BJ (cell line): ENCODE measurements around the gene GALNT12. TPM values are rescaled to one million over a fixed set of nuclear protein-coding genes. Genes with fewer than 3 reads are reported as not detected.

Source experiments
- CTCF ChIA-PET: fragments of 350-600 bp; formaldehyde crosslinking; extraction: SDS; loops from one replicate; lab custom pipeline; 2021; ENCODE audit warnings: antibody characterized with exemption, inconsistent platforms; lab: Yijun Ruan, JAX
- POLR2A ChIA-PET: fragments of 300-600 bp; sonication (Branson Sonifier 250); formaldehyde crosslinking; extraction: SDS; loops from one replicate; lab custom pipeline; 2021; ENCODE audit warnings: antibody characterized with exemption; lab: Charles Lee
- DNase-seq: peaks from one replicate; pipeline ENCODE4 v3.0.0-alpha.2; 2011; ENCODE audit warnings: low read depth
- H3K27me3 ChIP-seq: 2 replicates; pipeline ENCODE4 v1.6.0; 2011; ENCODE audit warnings: low read length; ENCODE audit not compliant: control insufficient read depth, insufficient read depth
- H3K36me3 ChIP-seq: 2 replicates; pipeline ENCODE4 v1.5.1; 2011; ENCODE audit warnings: low read length; ENCODE audit not compliant: control insufficient read depth, insufficient read depth
- H3K4me3 ChIP-seq: 2 replicates; pipeline ENCODE4 v1.5.1; 2011; ENCODE audit warnings: low read depth, mild to moderate bottlenecking, control low read depth, low read length
- CTCF ChIP-seq: IDR thresholded peaks from 2 replicates; pipeline ENCODE4 v1.5.1; 2011; ENCODE audit warnings: low read depth, mild to moderate bottlenecking, control low read depth, inconsistent platforms, low read length, moderate library complexity; ENCODE audit not compliant: insufficient read depth
- polyA plus RNA-seq: library from polyadenylated mRNA; depleted of rRNA; stranded (reverse); fragments of >200 nt; gene quantifications from 2 replicates; pipeline ENCODE4 v1.2.3, GENCODE V29; 2011

The GALNT12 gene
- polyA plus RNA-seq, 1 experiment, result 4.2 TPM

GRCh38 chr9:98852460-98852734 is 44.9 kb downstream of the GALNT12 start:
- no peak for TF ChIP-seq CTCF
- POLR2A ChIA-PET, result no interaction called here
- CTCF ChIA-PET, result interaction anchor here (0.8 to 5.5 kb wide), 4 partner anchors 147 to 289 kb away, joined by 3 to 30 read pairs (median 6); no protein-coding TSS in a partner anchor
- Histone ChIP-seq H3K27me3 (no peaks in the 10 kb centered on the region; the same call in 1 of the 2 replicates), H3K4me3 (no peak overlapping the region), H3K36me3 (no peaks in the 10 kb centered on the region)
- no peak for DNase-seq

GRCh38 chr9:98852961-98853360 is 45.5 kb downstream of the GALNT12 start:
- Histone ChIP-seq H3K4me3 (no peak overlapping the region), H3K27me3 (no peaks in the 10 kb centered on the region; the same call in 1 of the 2 replicates), H3K36me3 (no peaks in the 10 kb centered on the region)
- CTCF ChIA-PET, result interaction anchor here (2.1 kb wide), 1 partner anchor 145 kb away, joined by 7 read pairs; no protein-coding TSS in a partner anchor
- POLR2A ChIA-PET, result no interaction called here
- TF ChIP-seq CTCF, result no peak
- DNase-seq, result no peak

GRCh38 chr9:98854266-98854665 is 46.8 kb downstream of the GALNT12 start:
- ChIA-PET CTCF (interaction anchor here (1.5 to 2.1 kb wide), 2 partner anchors 144 to 148 kb away, joined by 4 to 7 read pairs; no protein-coding TSS in a partner anchor), POLR2A (interaction anchor here (0.6 kb wide), 1 partner anchor 124 kb away, joined by 3 read pairs; no protein-coding TSS in a partner anchor)
- no peak for TF ChIP-seq CTCF
- DNase-seq, result peak; percentile 91
- Histone ChIP-seq H3K36me3 (no peaks in the 10 kb centered on the region), H3K27me3 (no peaks in the 10 kb centered on the region; the same call in 1 of the 2 replicates), H3K4me3 (no peak overlapping the region)

- POLR2A ChIA-PET, result no interaction called here
- TF ChIP-seq CTCF, result no peak
- DNase-seq, result no peak
- H3K4me3 ChIP-seq, result no peak overlapping the region
- no peaks in the 10 kb centered on the region for H3K36me3 ChIP-seq
- no peaks in the 10 kb centered on the region; the same call in 1 of the 2 replicates for H3K27me3 ChIP-seq
- CTCF ChIA-PET, result no interaction called here
Observed at GRCh38 chr9:98855592-98855991, 48.1 kb downstream of the GALNT12 start.

GRCh38 chr9:98856982-98857381 is 49.5 kb downstream of the GALNT12 start:
- H3K27me3 ChIP-seq, result no peaks in the 10 kb centered on the region; the same call in 1 of the 2 replicates
- no peak for TF ChIP-seq CTCF
- no peak overlapping the region for H3K4me3 ChIP-seq
- H3K36me3 ChIP-seq, result no peaks in the 10 kb centered on the region
- POLR2A ChIA-PET, result no interaction called here
- no peak for DNase-seq
- CTCF ChIA-PET, result interaction anchor here (0.6 to 2.3 kb wide), 5 partner anchors 9 to 235 kb away, joined by 3 to 15 read pairs (median 3); no protein-coding TSS in a partner anchor
